HG03378 (cell line): ENCODE measurements around the gene TMEM14B.
A peak's percentile ranks its signal among the peaks of the same experiment; 100 is the strongest.
"Not testable (repeated sequence)": the region's sequence is repeated elsewhere in the genome, so short reads cannot be mapped to it uniquely, and the experiment has no call there.

Experiments used
- ATAC-seq: cut with Tn5 transposase; IDR thresholded peaks from one replicate; pipeline ENCODE4 v1.9.1; 2021; ENCODE audit warnings: mild to moderate bottlenecking, moderate library complexity; ENCODE audit not compliant: unreplicated experiment

TMEM14B gene

GRCh38 chr6:10747251-10747972, at the start of gene TMEM14B:
TSS of gene TMEM14B (plus strand) at chr6:10747805. CDS start at chr6:10749246, 1,441 bp downstream.
- peak; percentile 92 for ATAC-seq

GRCh38 chr6:10713962-10714361, 33.6 kb upstream of the TMEM14B start:
- no peak for ATAC-seq

GRCh38 chr6:10719296-10719963, 28.2 kb upstream of the TMEM14B start:
- no peak for ATAC-seq

- no peak for ATAC-seq
These were observed 27.7 kb upstream of the TMEM14B start for GRCh38 chr6:10719964-10720264.

GRCh38 chr6:10720265-10720959, 27.2 kb upstream of the TMEM14B start:
- peak; percentile 30 for ATAC-seq

- not testable (repeated sequence) for ATAC-seq
These were observed 26.4 kb upstream of the TMEM14B start for GRCh38 chr6:10720960-10721849.

GRCh38 chr6:10721850-10722569, 25.6 kb upstream of the TMEM14B start:
- ATAC-seq, result no peak

- no peak for ATAC-seq
These were observed 25.1 kb upstream of the TMEM14B start for GRCh38 chr6:10722570-10722819.

- ATAC-seq, result peak; percentile 92
These were observed 24.6 kb upstream of the TMEM14B start, which contains the start of gene TMEM14C for GRCh38 chr6:10722820-10723566. TSS of gene TMEM14C (plus strand) at chr6:10723070. CDS start at chr6:10724614, 1,544 bp downstream.

- ATAC-seq, result no peak
These were observed 24.1 kb upstream of the TMEM14B start for GRCh38 chr6:10723567-10723881.

- ATAC-seq, result no peak
These were observed 22.6 kb upstream of the TMEM14B start for GRCh38 chr6:10725044-10725443.

- no peak for ATAC-seq
These were observed 21.9 kb upstream of the TMEM14B start for GRCh38 chr6:10725716-10726115.

GRCh38 chr6:10730254-10730653, 17.4 kb upstream of the TMEM14B start:
- no peak for ATAC-seq

- no peak for ATAC-seq
These were observed 14.4 kb upstream of the TMEM14B start for GRCh38 chr6:10733151-10733715.

- ATAC-seq, result no peak
These were observed 13.7 kb upstream of the TMEM14B start for GRCh38 chr6:10733863-10734262.

GRCh38 chr6:10736731-10737130, 10.9 kb upstream of the TMEM14B start:
- no peak for ATAC-seq

- no peak for ATAC-seq
These were observed 7.5 kb upstream of the TMEM14B start for GRCh38 chr6:10740061-10740460.

- not testable (repeated sequence) for ATAC-seq
These were observed 6.0 kb upstream of the TMEM14B start for GRCh38 chr6:10741643-10742042.

GRCh38 chr6:10742251-10742650, 5.4 kb upstream of the TMEM14B start:
- no peak for ATAC-seq

- ATAC-seq, result no peak
These were observed 4.1 kb upstream of the TMEM14B start for GRCh38 chr6:10743515-10743914.
